ENCODE data around the gene HBE1.

DNA sequence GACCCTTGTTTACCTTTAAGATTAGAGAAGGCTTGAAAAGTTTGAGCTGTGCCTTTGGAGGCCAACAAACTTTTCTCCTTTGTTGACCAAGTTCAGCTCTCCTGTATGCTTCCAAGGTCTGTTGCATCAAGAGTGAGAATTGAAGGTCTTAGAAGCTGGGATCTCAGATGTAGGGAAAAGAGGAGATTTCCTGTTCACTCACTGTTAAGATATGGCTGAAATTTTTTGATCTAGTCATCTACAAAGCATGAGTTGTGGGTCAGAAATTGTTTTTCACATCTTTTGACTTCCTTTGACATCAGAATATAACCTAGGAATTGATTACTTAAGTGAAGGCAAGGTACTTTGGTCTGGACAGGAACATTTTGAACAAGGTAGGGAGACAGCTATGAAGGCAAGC, 20.0 kb upstream of the HBE1 start:
- no peak for TF ChIP-seq EZH2 (IDR thresholded peaks at IDR 0.05; ENCODE audit: low read depth, unreplicated experiment)
- TF ChIP-seq POLR2AphosphoS5 (IDR thresholded peaks at IDR 0.05; ENCODE audit: low read depth), result no peak
- TF ChIP-seq, protein P1, sequence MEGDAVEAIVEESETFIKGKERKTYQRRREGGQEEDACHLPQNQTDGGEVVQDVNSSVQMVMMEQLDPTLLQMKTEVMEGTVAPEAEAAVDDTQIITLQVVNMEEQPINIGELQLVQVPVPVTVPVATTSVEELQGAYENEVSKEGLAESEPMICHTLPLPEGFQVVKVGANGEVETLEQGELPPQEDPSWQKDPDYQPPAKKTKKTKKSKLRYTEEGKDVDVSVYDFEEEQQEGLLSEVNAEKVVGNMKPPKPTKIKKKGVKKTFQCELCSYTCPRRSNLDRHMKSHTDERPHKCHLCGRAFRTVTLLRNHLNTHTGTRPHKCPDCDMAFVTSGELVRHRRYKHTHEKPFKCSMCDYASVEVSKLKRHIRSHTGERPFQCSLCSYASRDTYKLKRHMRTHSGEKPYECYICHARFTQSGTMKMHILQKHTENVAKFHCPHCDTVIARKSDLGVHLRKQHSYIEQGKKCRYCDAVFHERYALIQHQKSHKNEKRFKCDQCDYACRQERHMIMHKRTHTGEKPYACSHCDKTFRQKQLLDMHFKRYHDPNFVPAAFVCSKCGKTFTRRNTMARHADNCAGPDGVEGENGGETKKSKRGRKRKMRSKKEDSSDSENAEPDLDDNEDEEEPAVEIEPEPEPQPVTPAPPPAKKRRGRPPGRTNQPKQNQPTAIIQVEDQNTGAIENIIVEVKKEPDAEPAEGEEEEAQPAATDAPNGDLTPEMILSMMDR (conservative IDR thresholded peaks at IDR 0.05; ENCODE audit: low read depth in 2 of 2), result no peak
- no peak for TF ChIP-seq EZH2phosphoT487 (IDR thresholded peaks at IDR 0.05; ENCODE audit: unreplicated experiment)
- no peak for TF ChIP-seq JUNB (IDR thresholded peaks at IDR 0.05; ENCODE audit: unreplicated experiment)
